Endothelial cell of umbilical vein (primary cell): Measurements from ENCODE around the gene CETP. TPM values are rescaled to one million over a fixed set of nuclear protein-coding genes. Genes with fewer than 3 reads are reported as not detected.

Experiments used
- BruUV-seq: library from RNA; stranded (reverse); fragments of 400-500 nt; replicated peaks from 2 replicates; lab custom pipeline; 2021; lab: Mats Ljungman, UMichigan
- CTCF ChIA-PET: fragments of 300-600, 350-600 bp; sonication (Branson Sonifier 250); formaldehyde crosslinking; loops from one replicate; lab custom pipeline; 2021; ENCODE audit warnings: antibody characterized with exemption, inconsistent platforms; lab: Charles Lee
- POLR2A ChIA-PET: fragments of 300-600, 350-600 bp; sonication (Branson Sonifier 250); formaldehyde crosslinking; loops from one replicate; lab custom pipeline; 2021; ENCODE audit warnings: antibody characterized with exemption, inconsistent platforms; lab: Charles Lee
- DNase-seq: peaks from one replicate; pipeline ENCODE4 v3.0.0-alpha.2; 2011; ENCODE audit warnings: low read depth, low spot score
- FAIRE-seq: peaks from 2 replicates; lab custom pipeline; 2011; peaks lifted over from hg19 to GRCh38; lab: Jason Lieb, UNC
- H2AFZ ChIP-seq: 2 replicates; pipeline ENCODE4 v1.6.0; 2012; ENCODE audit warnings: low read depth, low read length, control low read depth, inconsistent platforms
- H3K27ac ChIP-seq: 2 replicates; pipeline ENCODE4 v1.5.1; 2011; ENCODE audit warnings: low read depth, mild to moderate bottlenecking, control low read depth, low read length, moderate library complexity; ENCODE audit not compliant: insufficient read depth
- H3K27me3 ChIP-seq, 2 experiments: 2 replicates each; pipeline versions ENCODE4 v1.6.0 to v1.6.1; 2011; ENCODE audit warnings: low read length in 2 of 2, mixed read lengths in 1 of 2; ENCODE audit not compliant: control insufficient read depth in 2 of 2, insufficient read depth in 2 of 2
- H3K36me3 ChIP-seq, 2 experiments: 2 replicates in 1 of 2; 3 replicates in 1 of 2; pipeline ENCODE4 v1.5.1; 2011; ENCODE audit warnings: low read length in 2 of 2, mild to moderate bottlenecking in 1 of 2, moderate library complexity in 1 of 2; ENCODE audit not compliant: control insufficient read depth in 2 of 2, insufficient read depth in 2 of 2; ENCODE audit errors: extremely low read depth in 1 of 2
- H3K4me1 ChIP-seq: 3 replicates; pipeline ENCODE4 v1.5.1; 2011; ENCODE audit warnings: mild to moderate bottlenecking, low read length; ENCODE audit not compliant: control insufficient read depth, insufficient read depth; ENCODE audit errors: extremely low read depth
- H3K4me2 ChIP-seq: 2 replicates; pipeline ENCODE4 v1.6.1; 2011; ENCODE audit warnings: low read length, control low read depth, mixed read lengths; ENCODE audit not compliant: insufficient read depth
- H3K4me3 ChIP-seq, 3 experiments: fragments of 200-600 bp in 1 of 3; sonication (generic), shearing (Covaris generic) in 1 of 3; replicated peaks in 1 of 3; 2 replicates each; pipeline ENCODE4 v1.5.1; 2011 to 2016; ENCODE audit warnings: control low read depth in 3 of 3, low read length in 3 of 3, mild to moderate bottlenecking in 2 of 3, inconsistent platforms in 1 of 3, low read depth in 1 of 3, moderate library complexity in 1 of 3; ENCODE audit not compliant: insufficient read depth in 1 of 3
- H3K79me2 ChIP-seq: 2 replicates; pipeline ENCODE4 v1.6.0; 2012; ENCODE audit warnings: low read length, inconsistent platforms; ENCODE audit not compliant: control insufficient read depth, insufficient read depth
- H3K9ac ChIP-seq: replicated peaks from 2 replicates; pipeline ENCODE3; 2011; ENCODE audit warnings: low read length, control low read depth; ENCODE audit not compliant: insufficient read depth; ENCODE audit errors: extremely low read depth
- H3K9me1 ChIP-seq: replicated peaks from 3 replicates; pipeline ENCODE4 v1.6.0; 2011; ENCODE audit warnings: mild to moderate bottlenecking, low read length; ENCODE audit not compliant: control insufficient read depth, insufficient read depth; ENCODE audit errors: extremely low read depth
- H3K9me3 ChIP-seq: replicated peaks from 2 replicates; pipeline ENCODE4 v1.5.1; 2012; ENCODE audit warnings: low read length, inconsistent platforms; ENCODE audit not compliant: control insufficient read depth, insufficient read depth
- H4K20me1 ChIP-seq: replicated peaks from 2 replicates; pipeline ENCODE3; 2011; ENCODE audit warnings: mild to moderate bottlenecking, low read length; ENCODE audit not compliant: control insufficient read depth, insufficient read depth; ENCODE audit errors: extremely low read depth
- EZH2 ChIP-seq: IDR thresholded peaks from 2 replicates; pipeline ENCODE4 v1.6.1; 2012; ENCODE audit warnings: borderline replicate concordance, low read depth, mild to moderate bottlenecking, moderate library complexity, low read length, inconsistent platforms; ENCODE audit not compliant: severe bottlenecking
- GATA2 ChIP-seq: IDR thresholded peaks from 2 replicates; pipeline ENCODE4 v1.7.0; 2011; ENCODE audit warnings: low read depth, mild to moderate bottlenecking, moderate library complexity, mixed read lengths, low read length; ENCODE audit not compliant: insufficient read length, insufficient read depth
- MAX ChIP-seq: IDR thresholded peaks from 2 replicates; pipeline ENCODE4 v1.6.1; 2011; ENCODE audit not compliant: insufficient read depth, insufficient read length
- MYC ChIP-seq: IDR thresholded peaks from one replicate; pipeline ENCODE4 v1.6.1; 2011; ENCODE audit warnings: mild to moderate bottlenecking, low read depth, low read length
- POLR2AphosphoS5 ChIP-seq: IDR thresholded peaks from 2 replicates; pipeline ENCODE4 v1.6.1; 2012; ENCODE audit warnings: low read depth, mild to moderate bottlenecking, control low read depth, low read length, moderate library complexity; ENCODE audit not compliant: insufficient read depth
- dilution Hi-C: fragments of 300-500 bp; cut with MboI; formaldehyde crosslinking; loops from one replicate; pipeline ENCODE4 v1.15.0; 2019; ENCODE audit warnings: low sequenced_read_pairs; ENCODE audit not compliant: extremely low pct_ligation_motif_present
- intact Hi-C: fragments of 100-400 bp; cut with micrococcal nuclease; formaldehyde crosslinking; loops from one replicate; pipeline ENCODE4 v1.10.0; 2022
- polyA plus RNA-seq, 4 experiments: library from polyadenylated mRNA; depleted of rRNA in 3 of 4; stranded (reverse) in 3 of 4; unstranded in 1 of 4; fragments of >200 nt; gene quantifications; 2 replicates each; pipeline versions ENCODE4 v1.2.1 to v1.2.3, GENCODE V29; 2011 to 2012; ENCODE audit warnings: missing spikeins in 1 of 4
- total RNA-seq: library from RNA; stranded (reverse); gene quantifications from 2 replicates; pipeline ENCODE4 v1.2.3, GENCODE V29; 2021
- TF ChIP-seq, protein P1 (sequence below), 2 donors: IDR thresholded peaks; 1 replicate in 1 of 2; 2 replicates in 1 of 2; pipeline ENCODE4 v1.5.1; 2011; ENCODE audit warnings: low read length in 2 of 2, mild to moderate bottlenecking in 2 of 2, moderate library complexity in 2 of 2, control low read depth in 1 of 2, inconsistent platforms in 1 of 2, low read depth in 1 of 2; ENCODE audit not compliant: insufficient read depth in 1 of 2; ENCODE audit errors: extremely low read depth in 1 of 2

Gene CETP
- total and polyA plus RNA-seq, 2 donors (not counting 3 experiments of a cell fraction or from before 2014, with no cell fraction given): 2.2 to 2.8 TPM

DNA sequence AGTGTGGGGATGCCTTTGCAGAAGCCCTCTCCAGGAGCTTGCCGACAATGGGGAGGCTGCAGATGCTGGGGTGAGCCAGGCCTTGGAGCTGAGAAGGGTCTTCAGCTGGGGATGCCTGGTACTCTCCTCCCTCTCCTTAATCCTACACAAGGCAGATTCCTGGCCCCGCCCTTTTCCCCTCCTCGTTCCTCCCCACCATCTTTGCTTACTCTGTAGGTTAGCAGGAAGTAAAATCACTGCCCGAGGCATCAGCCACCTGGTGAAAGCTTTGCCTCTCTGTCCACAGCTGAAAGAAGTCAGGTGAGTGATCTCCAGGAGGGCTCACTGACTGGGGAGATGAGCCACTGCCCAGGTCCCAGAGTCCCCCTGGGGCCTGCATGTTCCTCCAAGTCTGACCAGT lies 66.3 kb downstream of the CETP start:
- no peak overlapping the region for H2AFZ ChIP-seq
- dilution Hi-C loops: no loop called here
- ChIA-PET POLR2A (no interaction called here), CTCF (interaction anchor here (1.0 to 1.5 kb wide), 3 partner anchors 10 to 18 kb away, joined by 3 to 4 read pairs (median 3); no protein-coding TSS in a partner anchor)
- H3K27me3 ChIP-seq: no peaks in the 10 kb centered on the region
- no peaks in the 10 kb centered on the region for H3K79me2 ChIP-seq
- H3K4me2 ChIP-seq: no peak overlapping the region
- no peaks in the 10 kb centered on the region for H3K9me3 ChIP-seq
- no peaks in the 10 kb centered on the region for H3K36me3 ChIP-seq
- no peak overlapping the region for H3K27ac ChIP-seq
- intact Hi-C loops: no loop called here
- no peak for FAIRE-seq
- H4K20me1 ChIP-seq: no peaks in the 10 kb centered on the region
- H3K9me1 ChIP-seq: no peaks in the 10 kb centered on the region
- no peak overlapping the region for H3K9ac ChIP-seq
- no TSS peak for BruUV-seq
- H3K4me1 ChIP-seq: no peaks in the 10 kb centered on the region
- DNase-seq: no peak
- no peak overlapping the region for H3K4me3 ChIP-seq
- TF ChIP-seq EZH2: no peak
- no peak for TF ChIP-seq POLR2AphosphoS5
- TF ChIP-seq MYC: no peak
- TF ChIP-seq, protein P1, sequence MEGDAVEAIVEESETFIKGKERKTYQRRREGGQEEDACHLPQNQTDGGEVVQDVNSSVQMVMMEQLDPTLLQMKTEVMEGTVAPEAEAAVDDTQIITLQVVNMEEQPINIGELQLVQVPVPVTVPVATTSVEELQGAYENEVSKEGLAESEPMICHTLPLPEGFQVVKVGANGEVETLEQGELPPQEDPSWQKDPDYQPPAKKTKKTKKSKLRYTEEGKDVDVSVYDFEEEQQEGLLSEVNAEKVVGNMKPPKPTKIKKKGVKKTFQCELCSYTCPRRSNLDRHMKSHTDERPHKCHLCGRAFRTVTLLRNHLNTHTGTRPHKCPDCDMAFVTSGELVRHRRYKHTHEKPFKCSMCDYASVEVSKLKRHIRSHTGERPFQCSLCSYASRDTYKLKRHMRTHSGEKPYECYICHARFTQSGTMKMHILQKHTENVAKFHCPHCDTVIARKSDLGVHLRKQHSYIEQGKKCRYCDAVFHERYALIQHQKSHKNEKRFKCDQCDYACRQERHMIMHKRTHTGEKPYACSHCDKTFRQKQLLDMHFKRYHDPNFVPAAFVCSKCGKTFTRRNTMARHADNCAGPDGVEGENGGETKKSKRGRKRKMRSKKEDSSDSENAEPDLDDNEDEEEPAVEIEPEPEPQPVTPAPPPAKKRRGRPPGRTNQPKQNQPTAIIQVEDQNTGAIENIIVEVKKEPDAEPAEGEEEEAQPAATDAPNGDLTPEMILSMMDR (IDR thresholded peaks at IDR 0.05; ENCODE audit: extremely low read depth in 1 of 2, insufficient read depth in 1 of 2, low read depth in 1 of 2, low read length in 2 of 2): no peak
- TF ChIP-seq MAX: no peak
- no peak for TF ChIP-seq GATA2
